SK-N-SH (cell line): ENCODE measurements around the gene APEH. TPM values are rescaled to one million over a fixed set of nuclear protein-coding genes. Genes with fewer than 3 reads are reported as not detected.
A peak's percentile ranks its signal among the peaks of the same experiment; 100 is the strongest.

Source experiments
- CHD2 ChIP-seq: fragments of 150-350 bp; IDR thresholded peaks from 2 replicates; pipeline ENCODE4 v1.6.1; 2018; ENCODE audit warnings: low read length; ENCODE audit not compliant: partially characterized antibody
- ELF1 ChIP-seq: IDR thresholded peaks from 2 replicates; pipeline ENCODE4 v1.4.0; 2012
- EP300 ChIP-seq, 2 experiments: IDR thresholded peaks; 2 replicates each; pipeline versions ENCODE4 v1.4.0 to v1.6.1; 2012; ENCODE audit warnings: borderline replicate concordance in 1 of 2, low read depth in 1 of 2, low read length in 1 of 2
- EZH2phosphoT487 ChIP-seq: fragments of 200-600 bp; sonication (generic); IDR thresholded peaks from 2 replicates; pipeline ENCODE4 v1.6.1; 2017; ENCODE audit warnings: low read depth, mixed run types, mild to moderate bottlenecking, antibody characterized with exemption, moderate library complexity, borderline replicate concordance
- FOSL2 ChIP-seq: IDR thresholded peaks from 2 replicates; pipeline ENCODE4 v1.4.0; 2012; ENCODE audit warnings: low read depth, mild to moderate bottlenecking, moderate library complexity, borderline replicate concordance
- FOXM1 ChIP-seq: IDR thresholded peaks from 2 replicates; pipeline ENCODE4 v1.4.0; 2012; ENCODE audit warnings: low read depth, mild to moderate bottlenecking
- GABPA ChIP-seq: IDR thresholded peaks from 2 replicates; pipeline ENCODE4 v1.4.0; 2012; ENCODE audit warnings: low read depth, mild to moderate bottlenecking
- GATA2 ChIP-seq: sonication (generic); formaldehyde crosslinking; IDR thresholded peaks from 2 replicates; pipeline ENCODE4 v1.5.0; 2020; ENCODE audit warnings: mild to moderate bottlenecking, missing genetic modification reagents
- MEF2A ChIP-seq: IDR thresholded peaks from 2 replicates; pipeline ENCODE4 v1.4.0; 2012; ENCODE audit warnings: low read depth, borderline replicate concordance
- MXI1 ChIP-seq: IDR thresholded peaks from 2 replicates; pipeline ENCODE4 v1.6.1; 2012; ENCODE audit warnings: mild to moderate bottlenecking, low read depth, low read length, improper control_type of control experiment
- POLR2AphosphoS5 ChIP-seq: IDR thresholded peaks from 2 replicates; pipeline ENCODE4 v1.6.1; 2012; ENCODE audit warnings: low read depth, low read length
- RAD21 ChIP-seq: IDR thresholded peaks from 2 replicates; pipeline ENCODE4 v1.6.1; 2012; ENCODE audit warnings: mild to moderate bottlenecking, low read length
- TCF12 ChIP-seq: IDR thresholded peaks from 2 replicates; pipeline ENCODE4 v1.4.0; 2012
- polyA plus RNA-seq, 3 experiments: library from polyadenylated mRNA; depleted of rRNA; stranded (reverse); fragments of >200 nt; gene quantifications; 2 replicates each; pipeline ENCODE4 v1.2.3, GENCODE V29; 2012
- TF ChIP-seq, protein P1 (sequence below): IDR thresholded peaks from 2 replicates; pipeline ENCODE4 v1.4.0; 2012; ENCODE audit warnings: low read depth, borderline replicate concordance
- TF ChIP-seq, protein P2 (sequence below): fragments of 200-600 bp; sonication (generic); IDR thresholded peaks from 2 replicates; pipeline ENCODE4 v1.6.1; 2017; ENCODE audit warnings: antibody characterized with exemption, mild to moderate bottlenecking, moderate library complexity
- TF ChIP-seq, protein P3 (sequence below): IDR thresholded peaks from 2 replicates; pipeline ENCODE4 v1.4.0; 2012; ENCODE audit warnings: low read depth
- TF ChIP-seq, protein P4 (sequence below): IDR thresholded peaks from 2 replicates; pipeline ENCODE4 v1.4.0; 2012; ENCODE audit warnings: low read depth, borderline replicate concordance
- TF ChIP-seq, protein P5 (sequence below): IDR thresholded peaks from 2 replicates; pipeline ENCODE4 v1.6.1; 2012; ENCODE audit warnings: mild to moderate bottlenecking, low read depth, low read length, moderate library complexity
- TF ChIP-seq, protein P6 (sequence below): fragments of 150-350 bp; IDR thresholded peaks from 2 replicates; pipeline ENCODE4 v1.6.1; 2016; ENCODE audit warnings: mild to moderate bottlenecking, low read depth, low read length

Gene APEH
- polyA plus RNA-seq, 1 of the 3 experiments (the other 2 are of a cell fraction): 112 TPM

DNA sequence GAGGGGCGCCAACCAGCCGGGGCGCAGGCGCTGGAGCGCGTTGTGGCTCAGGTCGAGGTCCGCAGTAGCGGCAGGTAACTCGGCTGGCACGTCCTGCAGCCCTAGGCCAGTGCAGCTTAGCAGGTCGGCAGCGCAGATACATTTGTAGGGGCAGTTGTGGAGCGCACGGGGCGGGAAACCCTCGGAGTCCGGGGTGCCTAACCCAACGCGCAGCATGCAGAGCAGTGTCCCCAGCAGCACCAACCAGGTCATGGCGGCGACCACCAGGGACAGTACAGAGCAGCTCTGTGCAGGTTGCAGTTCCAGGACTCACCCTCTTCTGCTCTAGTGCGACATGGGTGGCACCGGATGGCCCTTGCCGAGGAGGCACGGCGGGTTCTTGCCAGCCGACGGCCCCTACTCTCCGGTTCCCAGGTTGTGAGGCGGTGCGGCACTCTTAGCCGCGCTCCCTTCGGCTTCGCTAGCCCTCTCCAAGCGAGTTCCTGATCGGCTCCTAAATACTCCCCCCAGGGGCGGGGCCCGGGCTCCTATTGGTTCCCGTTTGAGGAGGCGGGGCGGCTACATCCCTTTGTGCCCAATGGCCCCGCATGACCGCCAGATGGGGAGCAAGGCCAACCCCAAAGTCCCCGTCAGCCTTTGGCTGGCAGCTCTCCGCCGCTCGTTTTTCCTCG is 45.2 kb downstream of the APEH start, which contains the start of gene AMIGO3 (continued):
- TF ChIP-seq, protein P1, sequence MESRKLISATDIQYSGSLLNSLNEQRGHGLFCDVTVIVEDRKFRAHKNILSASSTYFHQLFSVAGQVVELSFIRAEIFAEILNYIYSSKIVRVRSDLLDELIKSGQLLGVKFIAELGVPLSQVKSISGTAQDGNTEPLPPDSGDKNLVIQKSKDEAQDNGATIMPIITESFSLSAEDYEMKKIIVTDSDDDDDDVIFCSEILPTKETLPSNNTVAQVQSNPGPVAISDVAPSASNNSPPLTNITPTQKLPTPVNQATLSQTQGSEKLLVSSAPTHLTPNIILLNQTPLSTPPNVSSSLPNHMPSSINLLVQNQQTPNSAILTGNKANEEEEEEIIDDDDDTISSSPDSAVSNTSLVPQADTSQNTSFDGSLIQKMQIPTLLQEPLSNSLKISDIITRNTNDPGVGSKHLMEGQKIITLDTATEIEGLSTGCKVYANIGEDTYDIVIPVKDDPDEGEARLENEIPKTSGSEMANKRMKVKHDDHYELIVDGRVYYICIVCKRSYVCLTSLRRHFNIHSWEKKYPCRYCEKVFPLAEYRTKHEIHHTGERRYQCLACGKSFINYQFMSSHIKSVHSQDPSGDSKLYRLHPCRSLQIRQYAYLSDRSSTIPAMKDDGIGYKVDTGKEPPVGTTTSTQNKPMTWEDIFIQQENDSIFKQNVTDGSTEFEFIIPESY: no peak
- TF ChIP-seq TCF12 (peak; percentile 50), POLR2AphosphoS5 (peak; percentile 94), EP300 (IDR thresholded peaks at IDR 0.05; ENCODE audit: borderline replicate concordance in 1 of 2, low read depth in 1 of 2, low read length in 1 of 2) (no peak), CHD2 (peak; percentile 65), ELF1 (peak; percentile 64; the same call in 1 of the 2 replicates), FOXM1 (no peak), GABPA (no peak), MEF2A (no peak), GATA2 (CRISPR knock-in tag) (no peak), RAD21 (peak; percentile 32), EZH2phosphoT487 (no peak), FOSL2 (no peak), MXI1 (peak; percentile 70; the same call in 1 of the 2 replicates)
- TF ChIP-seq, protein P2, sequence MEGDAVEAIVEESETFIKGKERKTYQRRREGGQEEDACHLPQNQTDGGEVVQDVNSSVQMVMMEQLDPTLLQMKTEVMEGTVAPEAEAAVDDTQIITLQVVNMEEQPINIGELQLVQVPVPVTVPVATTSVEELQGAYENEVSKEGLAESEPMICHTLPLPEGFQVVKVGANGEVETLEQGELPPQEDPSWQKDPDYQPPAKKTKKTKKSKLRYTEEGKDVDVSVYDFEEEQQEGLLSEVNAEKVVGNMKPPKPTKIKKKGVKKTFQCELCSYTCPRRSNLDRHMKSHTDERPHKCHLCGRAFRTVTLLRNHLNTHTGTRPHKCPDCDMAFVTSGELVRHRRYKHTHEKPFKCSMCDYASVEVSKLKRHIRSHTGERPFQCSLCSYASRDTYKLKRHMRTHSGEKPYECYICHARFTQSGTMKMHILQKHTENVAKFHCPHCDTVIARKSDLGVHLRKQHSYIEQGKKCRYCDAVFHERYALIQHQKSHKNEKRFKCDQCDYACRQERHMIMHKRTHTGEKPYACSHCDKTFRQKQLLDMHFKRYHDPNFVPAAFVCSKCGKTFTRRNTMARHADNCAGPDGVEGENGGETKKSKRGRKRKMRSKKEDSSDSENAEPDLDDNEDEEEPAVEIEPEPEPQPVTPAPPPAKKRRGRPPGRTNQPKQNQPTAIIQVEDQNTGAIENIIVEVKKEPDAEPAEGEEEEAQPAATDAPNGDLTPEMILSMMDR: peak; percentile 54
- TF ChIP-seq, protein P3, sequence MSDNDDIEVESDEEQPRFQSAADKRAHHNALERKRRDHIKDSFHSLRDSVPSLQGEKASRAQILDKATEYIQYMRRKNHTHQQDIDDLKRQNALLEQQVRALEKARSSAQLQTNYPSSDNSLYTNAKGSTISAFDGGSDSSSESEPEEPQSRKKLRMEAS: peak; percentile 81
- TF ChIP-seq, protein P4, sequence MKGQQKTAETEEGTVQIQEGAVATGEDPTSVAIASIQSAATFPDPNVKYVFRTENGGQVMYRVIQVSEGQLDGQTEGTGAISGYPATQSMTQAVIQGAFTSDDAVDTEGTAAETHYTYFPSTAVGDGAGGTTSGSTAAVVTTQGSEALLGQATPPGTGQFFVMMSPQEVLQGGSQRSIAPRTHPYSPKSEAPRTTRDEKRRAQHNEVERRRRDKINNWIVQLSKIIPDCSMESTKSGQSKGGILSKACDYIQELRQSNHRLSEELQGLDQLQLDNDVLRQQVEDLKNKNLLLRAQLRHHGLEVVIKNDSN: no peak
- TF ChIP-seq, protein P5, sequence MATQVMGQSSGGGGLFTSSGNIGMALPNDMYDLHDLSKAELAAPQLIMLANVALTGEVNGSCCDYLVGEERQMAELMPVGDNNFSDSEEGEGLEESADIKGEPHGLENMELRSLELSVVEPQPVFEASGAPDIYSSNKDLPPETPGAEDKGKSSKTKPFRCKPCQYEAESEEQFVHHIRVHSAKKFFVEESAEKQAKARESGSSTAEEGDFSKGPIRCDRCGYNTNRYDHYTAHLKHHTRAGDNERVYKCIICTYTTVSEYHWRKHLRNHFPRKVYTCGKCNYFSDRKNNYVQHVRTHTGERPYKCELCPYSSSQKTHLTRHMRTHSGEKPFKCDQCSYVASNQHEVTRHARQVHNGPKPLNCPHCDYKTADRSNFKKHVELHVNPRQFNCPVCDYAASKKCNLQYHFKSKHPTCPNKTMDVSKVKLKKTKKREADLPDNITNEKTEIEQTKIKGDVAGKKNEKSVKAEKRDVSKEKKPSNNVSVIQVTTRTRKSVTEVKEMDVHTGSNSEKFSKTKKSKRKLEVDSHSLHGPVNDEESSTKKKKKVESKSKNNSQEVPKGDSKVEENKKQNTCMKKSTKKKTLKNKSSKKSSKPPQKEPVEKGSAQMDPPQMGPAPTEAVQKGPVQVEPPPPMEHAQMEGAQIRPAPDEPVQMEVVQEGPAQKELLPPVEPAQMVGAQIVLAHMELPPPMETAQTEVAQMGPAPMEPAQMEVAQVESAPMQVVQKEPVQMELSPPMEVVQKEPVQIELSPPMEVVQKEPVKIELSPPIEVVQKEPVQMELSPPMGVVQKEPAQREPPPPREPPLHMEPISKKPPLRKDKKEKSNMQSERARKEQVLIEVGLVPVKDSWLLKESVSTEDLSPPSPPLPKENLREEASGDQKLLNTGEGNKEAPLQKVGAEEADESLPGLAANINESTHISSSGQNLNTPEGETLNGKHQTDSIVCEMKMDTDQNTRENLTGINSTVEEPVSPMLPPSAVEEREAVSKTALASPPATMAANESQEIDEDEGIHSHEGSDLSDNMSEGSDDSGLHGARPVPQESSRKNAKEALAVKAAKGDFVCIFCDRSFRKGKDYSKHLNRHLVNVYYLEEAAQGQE: no peak
- TF ChIP-seq, protein P6, sequence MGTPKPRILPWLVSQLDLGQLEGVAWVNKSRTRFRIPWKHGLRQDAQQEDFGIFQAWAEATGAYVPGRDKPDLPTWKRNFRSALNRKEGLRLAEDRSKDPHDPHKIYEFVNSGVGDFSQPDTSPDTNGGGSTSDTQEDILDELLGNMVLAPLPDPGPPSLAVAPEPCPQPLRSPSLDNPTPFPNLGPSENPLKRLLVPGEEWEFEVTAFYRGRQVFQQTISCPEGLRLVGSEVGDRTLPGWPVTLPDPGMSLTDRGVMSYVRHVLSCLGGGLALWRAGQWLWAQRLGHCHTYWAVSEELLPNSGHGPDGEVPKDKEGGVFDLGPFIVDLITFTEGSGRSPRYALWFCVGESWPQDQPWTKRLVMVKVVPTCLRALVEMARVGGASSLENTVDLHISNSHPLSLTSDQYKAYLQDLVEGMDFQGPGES: no peak
